Measurements from ENCODE around the gene ZNF654. TPM values are rescaled to one million over a fixed set of nuclear protein-coding genes. Genes with fewer than 3 reads are reported as not detected.

Gene ZNF654
- total and polyA plus RNA-seq, 2 of the 13 experiments (the other 11 are each of a cell fraction or from before 2014, with no cell fraction given) = 1.8 to 4.1 TPM

DNA sequence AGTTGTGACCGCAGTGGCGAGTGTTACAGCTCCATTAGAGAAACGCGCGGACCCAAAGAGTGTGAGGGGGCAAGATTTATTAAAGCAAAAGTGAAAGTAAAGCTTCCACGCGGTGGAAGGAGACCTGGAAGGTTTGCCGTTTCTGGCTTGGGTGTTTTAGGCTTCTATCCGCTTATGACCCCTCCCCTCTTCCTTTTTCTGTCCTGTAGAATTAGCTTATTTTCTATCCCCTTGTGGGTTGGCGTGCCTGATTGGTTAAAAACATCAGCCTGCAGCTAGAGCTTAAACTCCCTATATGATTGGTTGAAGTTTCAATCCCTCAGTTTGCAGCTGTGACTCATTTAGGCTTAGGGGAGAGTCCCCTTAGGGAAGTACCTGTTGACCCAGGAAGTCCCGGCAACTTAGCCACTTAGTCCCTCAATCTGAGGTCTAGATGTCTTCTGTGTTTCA is 130.3 kb downstream of the ZNF654 start (continued):
- TF ChIP-seq, protein P1, sequence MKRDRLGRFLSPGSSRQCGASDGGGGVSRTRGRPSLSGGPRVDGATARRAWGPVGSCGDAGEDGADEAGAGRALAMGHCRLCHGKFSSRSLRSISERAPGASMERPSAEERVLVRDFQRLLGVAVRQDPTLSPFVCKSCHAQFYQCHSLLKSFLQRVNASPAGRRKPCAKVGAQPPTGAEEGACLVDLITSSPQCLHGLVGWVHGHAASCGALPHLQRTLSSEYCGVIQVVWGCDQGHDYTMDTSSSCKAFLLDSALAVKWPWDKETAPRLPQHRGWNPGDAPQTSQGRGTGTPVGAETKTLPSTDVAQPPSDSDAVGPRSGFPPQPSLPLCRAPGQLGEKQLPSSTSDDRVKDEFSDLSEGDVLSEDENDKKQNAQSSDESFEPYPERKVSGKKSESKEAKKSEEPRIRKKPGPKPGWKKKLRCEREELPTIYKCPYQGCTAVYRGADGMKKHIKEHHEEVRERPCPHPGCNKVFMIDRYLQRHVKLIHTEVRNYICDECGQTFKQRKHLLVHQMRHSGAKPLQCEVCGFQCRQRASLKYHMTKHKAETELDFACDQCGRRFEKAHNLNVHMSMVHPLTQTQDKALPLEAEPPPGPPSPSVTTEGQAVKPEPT (CRISPR knock-in tag; IDR thresholded peaks at IDR 0.05; ENCODE audit: low read depth) = no peak
- TF ChIP-seq ZMYM3 (CRISPR knock-in tag; IDR thresholded peaks at IDR 0.05) = no peak
- TF ChIP-seq, protein P2, sequence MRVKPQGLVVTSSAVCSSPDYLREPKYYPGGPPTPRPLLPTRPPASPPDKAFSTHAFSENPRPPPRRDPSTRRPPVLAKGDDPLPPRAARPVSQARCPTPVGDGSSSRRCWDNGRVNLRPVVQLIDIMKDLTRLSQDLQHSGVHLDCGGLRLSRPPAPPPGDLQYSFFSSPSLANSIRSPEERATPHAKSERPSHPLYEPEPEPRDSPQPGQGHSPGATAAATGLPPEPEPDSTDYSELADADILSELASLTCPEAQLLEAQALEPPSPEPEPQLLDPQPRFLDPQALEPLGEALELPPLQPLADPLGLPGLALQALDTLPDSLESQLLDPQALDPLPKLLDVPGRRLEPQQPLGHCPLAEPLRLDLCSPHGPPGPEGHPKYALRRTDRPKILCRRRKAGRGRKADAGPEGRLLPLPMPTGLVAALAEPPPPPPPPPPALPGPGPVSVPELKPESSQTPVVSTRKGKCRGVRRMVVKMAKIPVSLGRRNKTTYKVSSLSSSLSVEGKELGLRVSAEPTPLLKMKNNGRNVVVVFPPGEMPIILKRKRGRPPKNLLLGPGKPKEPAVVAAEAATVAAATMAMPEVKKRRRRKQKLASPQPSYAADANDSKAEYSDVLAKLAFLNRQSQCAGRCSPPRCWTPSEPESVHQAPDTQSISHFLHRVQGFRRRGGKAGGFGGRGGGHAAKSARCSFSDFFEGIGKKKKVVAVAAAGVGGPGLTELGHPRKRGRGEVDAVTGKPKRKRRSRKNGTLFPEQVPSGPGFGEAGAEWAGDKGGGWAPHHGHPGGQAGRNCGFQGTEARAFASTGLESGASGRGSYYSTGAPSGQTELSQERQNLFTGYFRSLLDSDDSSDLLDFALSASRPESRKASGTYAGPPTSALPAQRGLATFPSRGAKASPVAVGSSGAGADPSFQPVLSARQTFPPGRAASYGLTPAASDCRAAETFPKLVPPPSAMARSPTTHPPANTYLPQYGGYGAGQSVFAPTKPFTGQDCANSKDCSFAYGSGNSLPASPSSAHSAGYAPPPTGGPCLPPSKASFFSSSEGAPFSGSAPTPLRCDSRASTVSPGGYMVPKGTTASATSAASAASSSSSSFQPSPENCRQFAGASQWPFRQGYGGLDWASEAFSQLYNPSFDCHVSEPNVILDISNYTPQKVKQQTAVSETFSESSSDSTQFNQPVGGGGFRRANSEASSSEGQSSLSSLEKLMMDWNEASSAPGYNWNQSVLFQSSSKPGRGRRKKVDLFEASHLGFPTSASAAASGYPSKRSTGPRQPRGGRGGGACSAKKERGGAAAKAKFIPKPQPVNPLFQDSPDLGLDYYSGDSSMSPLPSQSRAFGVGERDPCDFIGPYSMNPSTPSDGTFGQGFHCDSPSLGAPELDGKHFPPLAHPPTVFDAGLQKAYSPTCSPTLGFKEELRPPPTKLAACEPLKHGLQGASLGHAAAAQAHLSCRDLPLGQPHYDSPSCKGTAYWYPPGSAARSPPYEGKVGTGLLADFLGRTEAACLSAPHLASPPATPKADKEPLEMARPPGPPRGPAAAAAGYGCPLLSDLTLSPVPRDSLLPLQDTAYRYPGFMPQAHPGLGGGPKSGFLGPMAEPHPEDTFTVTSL (CRISPR knock-in tag; IDR thresholded peaks at IDR 0.05; ENCODE audit: borderline replicate concordance) = no peak
- TF ChIP-seq ZNF678 (CRISPR knock-in tag; IDR thresholded peaks at IDR 0.05) = no peak
- no peak for TF ChIP-seq IRX3 (CRISPR knock-in tag; IDR thresholded peaks at IDR 0.05; ENCODE audit: borderline replicate concordance, low read depth)
- TF ChIP-seq ZNF468 (CRISPR knock-in tag; IDR thresholded peaks at IDR 0.05) = no peak
- no peak for TF ChIP-seq NPAS2 (CRISPR knock-in tag; IDR thresholded peaks at IDR 0.05; ENCODE audit: borderline replicate concordance)
- TF ChIP-seq ZMYM4 (CRISPR knock-in tag; IDR thresholded peaks at IDR 0.05) = peak; percentile 84
- TF ChIP-seq, protein P3, sequence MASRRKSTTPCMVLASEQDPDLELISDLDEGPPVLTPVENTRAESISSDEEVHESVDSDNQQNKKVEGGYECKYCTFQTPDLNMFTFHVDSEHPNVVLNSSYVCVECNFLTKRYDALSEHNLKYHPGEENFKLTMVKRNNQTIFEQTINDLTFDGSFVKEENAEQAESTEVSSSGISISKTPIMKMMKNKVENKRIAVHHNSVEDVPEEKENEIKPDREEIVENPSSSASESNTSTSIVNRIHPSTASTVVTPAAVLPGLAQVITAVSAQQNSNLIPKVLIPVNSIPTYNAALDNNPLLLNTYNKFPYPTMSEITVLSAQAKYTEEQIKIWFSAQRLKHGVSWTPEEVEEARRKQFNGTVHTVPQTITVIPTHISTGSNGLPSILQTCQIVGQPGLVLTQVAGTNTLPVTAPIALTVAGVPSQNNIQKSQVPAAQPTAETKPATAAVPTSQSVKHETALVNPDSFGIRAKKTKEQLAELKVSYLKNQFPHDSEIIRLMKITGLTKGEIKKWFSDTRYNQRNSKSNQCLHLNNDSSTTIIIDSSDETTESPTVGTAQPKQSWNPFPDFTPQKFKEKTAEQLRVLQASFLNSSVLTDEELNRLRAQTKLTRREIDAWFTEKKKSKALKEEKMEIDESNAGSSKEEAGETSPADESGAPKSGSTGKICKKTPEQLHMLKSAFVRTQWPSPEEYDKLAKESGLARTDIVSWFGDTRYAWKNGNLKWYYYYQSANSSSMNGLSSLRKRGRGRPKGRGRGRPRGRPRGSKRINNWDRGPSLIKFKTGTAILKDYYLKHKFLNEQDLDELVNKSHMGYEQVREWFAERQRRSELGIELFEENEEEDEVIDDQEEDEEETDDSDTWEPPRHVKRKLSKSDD (CRISPR knock-in tag; IDR thresholded peaks at IDR 0.05; ENCODE audit: low read depth) = no peak
- no peak for TF ChIP-seq DPF2 (CRISPR knock-in tag; IDR thresholded peaks at IDR 0.05; ENCODE audit: borderline replicate concordance, low read depth)
- TF ChIP-seq, protein P4, sequence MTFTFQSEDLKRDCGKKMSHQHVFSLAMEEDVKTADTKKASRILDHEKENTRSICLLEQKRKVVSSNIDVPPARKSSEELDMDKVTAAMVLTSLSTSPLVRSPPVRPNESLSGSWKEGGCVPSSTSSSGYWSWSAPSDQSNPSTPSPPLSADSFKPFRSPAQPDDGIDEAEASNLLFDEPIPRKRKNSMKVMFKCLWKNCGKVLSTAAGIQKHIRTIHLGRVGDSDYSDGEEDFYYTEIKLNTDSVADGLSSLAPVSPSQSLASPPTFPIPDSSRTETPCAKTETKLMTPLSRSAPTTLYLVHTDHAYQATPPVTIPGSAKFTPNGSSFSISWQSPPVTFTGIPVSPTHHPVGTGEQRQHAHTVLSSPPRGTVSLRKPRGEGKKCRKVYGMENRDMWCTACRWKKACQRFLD (CRISPR knock-in tag; IDR thresholded peaks at IDR 0.05; ENCODE audit: borderline replicate concordance) = no peak
- no peak for TF ChIP-seq MEIS2 (CRISPR knock-in tag; IDR thresholded peaks at IDR 0.05)
- no peak for TF ChIP-seq FIP1L1 (IDR thresholded peaks at IDR 0.05; ENCODE audit: borderline replicate concordance, insufficient read depth, low read depth, low read length)
- TF ChIP-seq NAIF1 (CRISPR knock-in tag; IDR thresholded peaks at IDR 0.05; ENCODE audit: borderline replicate concordance) = no peak
- TF ChIP-seq, protein P5, sequence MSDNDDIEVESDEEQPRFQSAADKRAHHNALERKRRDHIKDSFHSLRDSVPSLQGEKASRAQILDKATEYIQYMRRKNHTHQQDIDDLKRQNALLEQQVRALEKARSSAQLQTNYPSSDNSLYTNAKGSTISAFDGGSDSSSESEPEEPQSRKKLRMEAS (IDR thresholded peaks at IDR 0.05) = peak; percentile 24; the same call in 1 of the 2 replicates
- no peak for TF ChIP-seq PCBP1 (IDR thresholded peaks at IDR 0.05; ENCODE audit: borderline replicate concordance, low read depth, low read length)

Data from HepG2 (cell line).